Midbrain (tissue), 1 donor: Measurements from ENCODE around the gene CNTN6.

ENCODE experiments used
- DNase-seq: peaks from one replicate; lab custom pipeline; 2025; lab: John Stamatoyannopoulos, UW

The CNTN6 gene

GRCh38 chr3:1421577-1421976 is 328.8 kb downstream of the CNTN6 start:
- DNase-seq: no peak

- no peak for DNase-seq
These were observed 330.8 kb downstream of the CNTN6 start for GRCh38 chr3:1423566-1424089.

GRCh38 chr3:1439395-1439794 is 346.6 kb downstream of the CNTN6 start:
- DNase-seq: no peak

- DNase-seq: no peak
These were observed 349.4 kb downstream of the CNTN6 start for GRCh38 chr3:1442271-1442670.

DNA sequence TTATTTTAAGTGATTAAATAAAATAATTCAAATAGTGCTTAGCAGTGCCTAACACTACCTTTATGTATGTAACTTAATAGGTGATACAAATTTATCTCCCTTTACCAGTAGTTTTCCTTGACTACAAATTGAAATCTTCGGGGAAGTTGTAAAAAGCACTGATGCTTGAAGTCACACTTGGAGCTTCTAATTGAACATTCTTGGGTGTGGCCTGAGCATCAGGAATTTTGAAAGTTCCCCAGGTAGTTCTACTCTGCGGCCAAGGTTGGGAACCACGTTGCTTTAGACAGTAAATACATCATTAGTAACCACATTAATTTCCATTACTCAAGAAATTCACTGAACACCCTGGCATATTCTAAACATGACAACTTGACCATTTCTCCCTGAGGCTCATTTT is 351.4 kb downstream of the CNTN6 start:
- DNase-seq: no peak

DNA sequence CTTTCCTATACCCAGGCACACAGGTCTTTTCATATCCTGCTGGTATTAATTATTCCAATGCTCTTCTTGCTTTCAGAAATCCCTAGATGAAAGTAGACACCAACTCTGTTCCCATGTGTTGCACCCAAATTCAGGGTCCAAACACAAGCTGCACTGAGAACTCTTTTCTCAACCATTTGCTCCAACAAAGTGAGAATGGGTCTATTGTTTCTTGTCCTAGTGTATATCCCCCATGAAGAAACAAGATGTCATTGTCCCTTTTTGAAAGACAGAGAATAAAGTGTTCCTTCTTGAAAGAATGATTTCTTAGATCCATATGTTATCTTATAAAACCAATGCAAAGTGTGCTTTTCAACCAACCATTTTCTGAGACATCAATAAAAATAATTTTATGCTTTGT is 353.7 kb downstream of the CNTN6 start:
- peak; percentile 42 for DNase-seq

- no peak for DNase-seq
These were observed 354.6 kb downstream of the CNTN6 start for GRCh38 chr3:1447452-1447851.

GRCh38 chr3:1448443-1448842 is 355.6 kb downstream of the CNTN6 start:
- DNase-seq: no peak
